GM19025 (cell line): Measurements from ENCODE around the gene PPCDC.
A peak's percentile ranks its signal among the peaks of the same experiment; 100 is the strongest.
"Not testable (repeated sequence)": the region's sequence is repeated elsewhere in the genome, so short reads cannot be mapped to it uniquely, and the experiment has no call there.

Experiments used
- ATAC-seq: cut with Tn5 transposase; IDR thresholded peaks from one replicate; pipeline ENCODE4 v1.9.1; 2021; ENCODE audit warnings: mild to moderate bottlenecking, low read depth, moderate library complexity; ENCODE audit not compliant: unreplicated experiment

The PPCDC gene

DNA sequence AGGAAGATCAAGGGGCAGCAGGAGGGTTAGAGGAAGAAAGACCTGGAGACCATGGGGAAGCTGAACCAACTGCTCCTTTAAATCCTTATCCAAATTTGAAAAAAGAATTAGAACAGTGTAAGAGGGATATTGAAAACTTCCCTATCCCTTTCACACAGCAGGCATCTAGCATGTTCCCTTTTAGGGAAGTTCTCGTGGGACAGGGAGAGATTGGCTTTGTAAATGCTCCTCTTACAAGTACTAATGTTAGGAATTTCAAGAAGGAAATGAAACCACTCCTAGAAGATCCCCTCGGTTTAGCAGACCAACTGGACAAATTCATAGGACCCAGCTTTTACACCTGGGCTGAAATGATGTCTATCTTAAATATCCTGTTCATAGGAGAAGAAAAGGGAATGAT, 41.5 kb downstream of the PPCDC start:
- no peak for ATAC-seq

DNA sequence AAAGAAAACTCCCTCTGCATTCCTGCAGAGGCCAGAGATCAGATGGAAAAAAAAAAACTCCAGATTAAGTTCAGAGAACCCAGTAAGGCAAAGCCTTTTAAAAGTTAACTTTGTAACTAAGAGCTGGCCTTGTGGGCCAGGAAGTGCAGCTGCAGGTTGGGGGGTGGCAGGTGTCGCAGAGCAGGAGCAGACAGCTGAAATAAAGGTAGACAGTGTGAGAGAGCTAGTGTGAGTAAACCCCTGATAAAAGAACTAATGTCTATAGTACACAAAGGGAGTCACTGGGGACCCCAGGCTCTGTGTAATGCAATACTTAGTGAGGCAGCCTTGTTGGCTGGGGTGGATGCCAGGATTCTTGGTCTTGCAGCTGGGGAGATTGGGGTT, 42.1 kb downstream of the PPCDC start:
- no peak for ATAC-seq

DNA sequence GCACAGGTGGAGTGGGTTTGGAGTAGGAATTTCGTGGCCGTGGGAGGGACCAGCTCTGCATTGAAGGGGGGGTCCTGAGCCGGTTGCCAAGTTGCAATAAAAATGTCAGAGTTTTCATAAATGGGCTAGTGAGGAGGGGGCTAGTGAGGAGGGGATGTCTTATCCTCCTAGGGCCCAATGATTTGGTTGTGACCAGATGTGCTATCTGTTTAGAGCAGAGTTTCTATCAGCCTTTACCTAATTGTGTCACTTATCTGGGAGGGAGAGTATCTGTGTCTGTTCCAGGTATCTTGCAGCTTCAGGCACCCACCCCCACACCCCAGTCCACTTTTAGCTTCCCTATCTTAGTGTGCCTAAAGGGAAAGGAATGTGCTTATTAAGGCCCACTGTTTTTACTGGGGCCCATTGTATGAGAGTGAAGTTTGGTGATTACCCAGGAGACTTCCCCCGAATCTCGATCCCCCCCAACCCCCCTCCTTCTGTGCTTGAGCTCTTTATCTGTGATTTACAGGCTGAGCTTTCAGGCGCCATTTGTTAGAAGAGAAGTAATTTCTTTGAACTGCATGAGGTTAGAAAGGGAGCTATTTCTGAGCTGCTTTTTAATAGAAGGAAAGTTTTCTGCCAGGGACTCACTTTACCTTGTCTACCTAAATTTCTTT, 42.6 kb downstream of the PPCDC start:
- no peak for ATAC-seq

- ATAC-seq, result no peak
Observed at GRCh38 chr15:75067123-75067830, 43.9 kb downstream of the PPCDC start.

- no peak for ATAC-seq
Observed at GRCh38 chr15:75068748-75069147, 45.4 kb downstream of the PPCDC start.

GRCh38 chr15:75069301-75069925, 46.0 kb downstream of the PPCDC start:
- peak; percentile 73 for ATAC-seq

GRCh38 chr15:75070674-75071073, 47.3 kb downstream of the PPCDC start:
- ATAC-seq, result no peak

- no peak for ATAC-seq
Observed at GRCh38 chr15:75073197-75073596, 49.8 kb downstream of the PPCDC start.

DNA sequence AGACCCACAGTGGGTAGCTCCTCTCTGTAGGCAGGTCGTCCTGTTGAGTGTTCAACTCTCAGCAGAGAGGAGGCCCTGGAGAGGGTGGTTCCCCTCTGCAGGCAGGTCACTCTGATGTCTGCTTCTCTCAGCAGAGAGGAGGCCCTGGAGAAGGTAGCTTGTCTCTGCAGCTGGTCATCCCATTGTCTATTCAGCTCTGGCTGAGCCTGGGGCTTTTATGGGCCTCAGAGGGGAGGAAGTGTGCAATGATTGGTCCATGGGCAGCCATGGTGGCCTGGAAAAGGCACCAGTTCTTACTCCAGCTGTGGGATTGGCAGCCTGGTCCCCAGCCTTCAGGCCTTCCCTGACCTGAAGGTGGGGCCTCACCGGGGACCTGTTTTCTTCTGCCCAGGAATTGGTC, 52.9 kb downstream of the PPCDC start:
- no peak for ATAC-seq

DNA sequence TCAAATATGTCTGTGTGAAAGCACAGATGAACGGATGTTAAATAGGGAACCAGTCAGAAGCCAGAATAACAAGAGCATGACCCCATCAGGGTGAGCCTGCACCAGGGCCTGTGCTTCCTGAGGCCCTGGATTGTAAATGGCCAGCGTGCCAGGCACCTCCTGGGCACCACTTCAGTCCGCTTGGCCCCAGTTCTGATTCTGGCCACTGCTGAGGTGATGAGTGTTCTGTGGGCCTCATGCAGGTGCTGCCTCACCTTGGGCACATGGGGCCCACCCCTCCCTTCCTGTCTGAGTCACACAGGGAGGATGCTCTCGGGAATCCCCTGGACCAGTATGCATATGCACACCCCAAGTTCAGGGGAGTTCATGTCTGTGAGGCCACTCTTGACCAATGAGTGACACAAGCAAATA, 54.2 kb downstream of the PPCDC start:
- ATAC-seq, result not testable (repeated sequence)

GRCh38 chr15:75081150-75081549, 57.8 kb downstream of the PPCDC start:
- no peak for ATAC-seq

- no peak for ATAC-seq
Observed at GRCh38 chr15:75082689-75083088, 59.3 kb downstream of the PPCDC start.

- not testable (repeated sequence) for ATAC-seq
Observed at GRCh38 chr15:75085708-75086107, 62.3 kb downstream of the PPCDC start.

GRCh38 chr15:75089456-75090387, 66.3 kb downstream of the PPCDC start:
- no peak for ATAC-seq

GRCh38 chr15:75090388-75090734, 67.0 kb downstream of the PPCDC start:
- no peak for ATAC-seq

- ATAC-seq, result no peak
Observed at GRCh38 chr15:75091814-75092213, 68.4 kb downstream of the PPCDC start.

- not testable (repeated sequence) for ATAC-seq
Observed at GRCh38 chr15:75094961-75095478, 71.6 kb downstream of the PPCDC start.

DNA sequence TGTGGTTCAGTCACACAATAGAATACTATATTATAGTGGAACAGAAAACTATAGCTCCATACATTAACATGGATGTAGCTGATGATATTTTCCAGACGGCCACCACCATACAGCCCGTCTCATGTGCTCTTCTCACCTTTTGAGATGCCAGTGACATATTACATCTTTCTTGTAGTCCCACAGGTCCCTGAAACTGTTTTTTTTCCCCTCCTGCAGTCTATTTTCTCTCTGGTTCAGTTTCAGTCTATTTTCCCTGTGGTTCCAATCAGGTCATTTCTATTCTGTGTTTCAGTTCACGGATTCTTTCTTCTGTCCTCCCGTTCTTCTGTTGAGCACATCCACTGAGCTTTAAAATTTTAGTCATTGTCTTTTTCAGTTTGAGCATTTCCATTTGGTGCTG, 72.2 kb downstream of the PPCDC start:
- ATAC-seq, result no peak

GRCh38 chr15:75097939-75098338, 74.5 kb downstream of the PPCDC start:
- no peak for ATAC-seq

DNA sequence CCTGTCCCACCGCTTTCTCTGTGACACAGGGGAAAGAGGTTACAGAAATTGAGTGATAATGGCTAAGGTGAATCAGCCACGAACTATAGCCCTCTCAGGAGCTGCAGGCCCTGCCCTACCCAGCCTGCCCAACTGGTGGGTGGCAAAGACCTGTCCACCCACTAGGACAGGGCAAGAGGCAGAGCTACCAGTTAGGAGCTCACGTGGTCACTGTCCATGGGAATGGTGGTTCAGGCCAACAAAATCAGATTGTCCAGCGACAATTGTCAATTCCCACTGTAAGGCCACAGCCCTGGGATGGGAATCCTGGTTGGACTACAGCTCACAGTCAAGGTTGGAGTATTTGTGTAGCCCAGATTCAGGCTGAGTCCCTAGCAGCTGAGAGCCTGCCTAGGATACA, 75.0 kb downstream of the PPCDC start:
- no peak for ATAC-seq
